Left forelimb (tissue), 1 donor: Measurements from ENCODE around the gene RIPOR1.
"Not testable (repeated sequence)": the region's sequence is repeated elsewhere in the genome, so short reads cannot be mapped to it uniquely, and the experiment has no call there.

Source experiments
- DNase-seq: peaks from one replicate; pipeline ENCODE4 v3.0.0-alpha.2; 2018; ENCODE audit warnings: low spot score

Gene RIPOR1

DNA sequence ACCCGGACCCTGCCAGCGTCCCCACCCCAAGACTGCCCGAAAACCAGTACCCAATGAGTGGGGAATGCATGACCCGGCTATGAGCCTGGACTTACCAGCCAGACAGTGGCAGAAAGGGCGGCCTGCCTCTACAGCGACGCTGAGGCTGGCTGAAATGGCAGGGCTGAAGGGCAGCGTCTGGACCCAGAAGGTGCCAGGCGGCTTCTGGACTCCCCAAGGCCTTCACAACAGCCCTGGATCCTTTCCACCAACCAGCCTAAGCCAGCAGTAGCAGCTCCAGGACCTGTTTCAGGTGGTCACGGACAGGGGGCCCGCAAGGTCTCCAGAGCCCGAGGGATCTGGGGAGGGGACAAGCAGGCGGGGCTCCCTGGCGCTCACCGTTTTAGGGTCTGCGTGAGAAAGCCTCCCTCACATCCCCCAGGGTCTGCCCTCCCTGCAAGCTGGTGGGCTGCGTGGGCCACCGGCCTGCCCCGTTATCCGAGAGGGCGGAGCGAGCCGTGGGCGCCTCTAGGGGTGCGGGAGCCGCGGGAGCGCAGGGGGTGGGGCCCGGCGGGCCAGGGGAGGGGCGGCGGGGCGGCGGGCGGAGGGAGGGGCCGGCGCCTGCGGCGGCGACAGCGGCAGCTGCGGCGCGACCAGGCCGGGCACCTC is at the start of gene RIPOR1:
Gene RIPOR1 (plus strand): TSS at position 608 of the 648 bp plus-strand sequence. CDS start 9,618 bp downstream, outside the sequence.
- DNase-seq = no peak

DNA sequence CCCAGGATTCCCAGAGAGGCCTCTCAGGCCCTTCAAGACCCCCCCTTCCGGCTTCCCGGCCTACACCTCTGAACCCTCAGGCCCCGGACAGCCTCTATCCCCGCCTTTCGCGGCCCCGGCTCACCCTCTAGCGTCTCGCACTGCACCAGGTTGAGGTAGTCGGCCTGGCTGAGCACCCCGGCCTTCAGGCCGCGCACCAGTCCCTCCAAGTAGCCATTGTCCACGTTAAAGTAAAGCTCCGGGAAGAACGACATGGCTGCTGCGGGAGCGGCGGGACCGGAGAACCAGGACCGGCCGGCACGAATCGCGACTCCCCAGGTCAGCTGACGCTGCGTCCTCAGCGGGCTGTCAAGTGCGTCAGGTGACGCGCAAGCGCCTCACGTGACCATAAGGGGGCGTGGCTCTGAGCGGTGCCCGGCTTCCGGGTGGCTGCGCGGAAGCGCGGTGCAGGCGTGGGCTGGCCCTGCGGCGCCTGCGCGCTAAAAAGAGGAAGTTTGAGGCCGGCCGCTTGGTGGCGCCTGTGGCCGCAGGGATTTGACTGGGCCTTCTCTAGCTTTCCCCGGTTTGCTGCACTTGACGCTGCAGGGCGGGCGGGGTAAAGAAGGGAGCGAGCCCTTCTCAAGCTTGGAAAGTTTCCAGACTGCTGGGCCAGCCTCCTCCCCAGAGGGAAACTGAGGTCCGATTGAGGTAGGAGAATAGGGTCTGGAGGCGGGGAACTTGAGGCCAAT is 47.6 kb upstream of the RIPOR1 start, which contains the start of gene ATP6V0D1:
Gene ATP6V0D1 (minus strand): TSS at position 325 of the 728 bp plus-strand sequence. CDS start 71 bp downstream, at position 254.
- DNase-seq = peak; percentile 100

DNA sequence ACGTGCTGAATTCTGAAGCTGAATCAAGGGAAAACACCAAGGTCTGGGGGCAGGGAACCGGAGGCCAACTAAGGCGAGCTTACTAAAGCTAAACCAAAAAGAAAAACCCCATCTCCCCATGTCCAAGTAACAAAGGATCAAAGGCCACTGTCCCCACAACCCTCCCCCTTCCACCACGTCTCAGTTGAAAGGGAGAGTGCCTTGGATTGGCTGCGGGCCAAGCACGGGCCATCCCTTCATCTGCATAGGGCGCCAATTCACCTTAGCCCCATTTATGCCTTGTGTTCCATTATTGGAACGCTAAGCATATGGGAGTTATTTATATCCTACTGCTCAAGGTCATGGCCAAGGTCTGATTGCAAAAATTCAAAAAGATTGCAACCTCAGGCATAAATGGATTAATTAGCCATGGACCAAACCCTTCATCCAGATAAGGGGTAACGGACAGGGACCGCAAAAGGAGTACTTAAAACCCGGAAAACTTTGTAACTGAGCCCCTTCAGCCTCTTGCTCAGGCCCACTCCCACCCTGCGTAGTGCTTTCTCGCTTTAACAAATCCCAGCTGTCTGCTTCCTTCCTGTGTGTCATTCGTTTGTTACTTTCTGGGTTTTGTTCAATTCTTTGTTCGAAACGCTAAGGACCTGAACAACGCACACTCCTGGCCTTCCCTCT is 46.9 kb upstream of the RIPOR1 start:
- no peak for DNase-seq

GRCh38 chr16:67482233-67482924 is 46.2 kb upstream of the RIPOR1 start:
- no peak for DNase-seq

GRCh38 chr16:67483150-67483549 is 45.5 kb upstream of the RIPOR1 start, which contains the start of gene AGRP:
Gene AGRP (minus strand): TSS chr16:67483547. CDS start chr16:67483398, 149 bp downstream.
- DNase-seq = no peak

DNA sequence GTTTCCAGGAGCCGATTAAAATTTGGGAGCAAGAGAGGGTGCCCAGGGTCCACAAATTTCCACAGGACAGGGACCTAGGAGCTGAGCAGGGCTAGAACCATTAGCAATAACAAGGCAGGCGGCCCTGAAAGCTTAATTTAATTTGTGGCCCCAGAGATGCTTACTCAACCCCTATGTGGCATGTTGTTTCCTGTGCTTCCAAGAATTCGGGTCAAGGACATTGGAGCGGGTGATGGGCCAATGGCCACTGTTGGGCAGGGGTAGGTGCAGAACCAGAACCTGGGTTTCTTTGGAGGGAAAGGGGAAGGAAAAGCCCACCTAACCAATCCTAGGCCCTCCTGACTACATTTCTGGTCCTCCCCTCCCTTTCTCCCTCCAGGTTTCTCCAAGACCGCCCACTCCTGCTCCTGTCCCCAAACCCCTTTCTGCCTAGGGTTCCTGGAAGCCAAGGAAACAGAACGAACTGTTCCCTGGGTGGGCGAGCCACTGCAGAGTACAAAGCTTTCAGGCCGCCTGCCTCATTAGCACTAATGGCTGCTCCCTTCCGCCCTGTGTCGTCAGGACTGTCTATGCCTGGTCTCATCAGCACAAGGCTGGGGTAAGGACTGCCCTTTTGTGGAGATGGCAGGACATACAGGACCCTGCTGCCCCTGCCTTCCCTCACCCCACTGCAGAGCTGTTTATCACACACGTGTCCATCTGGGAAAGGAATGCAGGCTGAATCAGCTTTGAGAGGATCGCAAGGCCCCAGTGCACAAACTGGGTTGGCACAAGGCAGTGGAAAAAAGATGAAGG is 44.7 kb upstream of the RIPOR1 start:
- DNase-seq = no peak

DNA sequence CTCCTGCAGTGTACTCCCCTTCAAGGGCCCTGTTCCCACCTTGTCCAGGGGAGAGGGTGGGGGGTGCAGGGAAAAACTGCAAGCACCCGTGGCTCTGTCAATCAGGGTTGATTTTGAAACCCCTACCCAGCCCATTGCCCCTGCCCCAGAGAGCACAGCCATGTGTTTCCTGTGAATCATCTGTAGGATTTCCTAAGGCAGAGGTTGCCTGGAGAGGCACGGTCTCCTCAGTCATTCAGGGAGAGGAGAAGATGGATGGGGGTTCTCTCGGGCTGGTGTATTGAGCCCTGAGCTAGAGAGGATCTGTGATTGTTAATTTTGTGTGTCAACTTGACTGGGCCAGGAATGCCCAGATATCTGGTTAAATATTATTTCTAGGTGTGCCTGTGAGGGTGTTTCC is 41.8 kb upstream of the RIPOR1 start:
- DNase-seq = no peak

DNA sequence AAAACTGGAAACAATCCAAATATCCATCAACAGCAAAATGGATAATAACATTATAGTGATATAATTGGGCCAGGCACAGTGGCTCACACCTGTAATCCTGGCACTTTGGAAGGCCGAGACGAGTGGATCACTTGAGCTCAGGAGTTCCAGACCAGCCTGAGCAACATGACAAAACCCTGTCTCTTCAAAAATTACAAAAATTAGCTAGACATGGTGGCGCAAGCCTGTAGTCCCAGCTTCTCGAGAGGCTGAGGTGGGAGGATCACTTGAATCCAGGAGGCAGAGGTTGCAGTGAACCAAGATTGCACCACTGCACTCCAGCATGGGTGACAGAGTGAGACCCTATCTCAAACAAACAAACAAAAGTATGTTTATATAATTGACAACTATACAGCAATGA is 41.1 kb upstream of the RIPOR1 start:
- DNase-seq = not testable (repeated sequence)

- DNase-seq = no peak
Measured at GRCh38 chr16:67489401-67490083, 39.1 kb upstream of the RIPOR1 start.

- DNase-seq = no peak
Measured at GRCh38 chr16:67490335-67491096, 38.1 kb upstream of the RIPOR1 start.

- no peak for DNase-seq
Measured at GRCh38 chr16:67499106-67499505, 29.5 kb upstream of the RIPOR1 start.

DNA sequence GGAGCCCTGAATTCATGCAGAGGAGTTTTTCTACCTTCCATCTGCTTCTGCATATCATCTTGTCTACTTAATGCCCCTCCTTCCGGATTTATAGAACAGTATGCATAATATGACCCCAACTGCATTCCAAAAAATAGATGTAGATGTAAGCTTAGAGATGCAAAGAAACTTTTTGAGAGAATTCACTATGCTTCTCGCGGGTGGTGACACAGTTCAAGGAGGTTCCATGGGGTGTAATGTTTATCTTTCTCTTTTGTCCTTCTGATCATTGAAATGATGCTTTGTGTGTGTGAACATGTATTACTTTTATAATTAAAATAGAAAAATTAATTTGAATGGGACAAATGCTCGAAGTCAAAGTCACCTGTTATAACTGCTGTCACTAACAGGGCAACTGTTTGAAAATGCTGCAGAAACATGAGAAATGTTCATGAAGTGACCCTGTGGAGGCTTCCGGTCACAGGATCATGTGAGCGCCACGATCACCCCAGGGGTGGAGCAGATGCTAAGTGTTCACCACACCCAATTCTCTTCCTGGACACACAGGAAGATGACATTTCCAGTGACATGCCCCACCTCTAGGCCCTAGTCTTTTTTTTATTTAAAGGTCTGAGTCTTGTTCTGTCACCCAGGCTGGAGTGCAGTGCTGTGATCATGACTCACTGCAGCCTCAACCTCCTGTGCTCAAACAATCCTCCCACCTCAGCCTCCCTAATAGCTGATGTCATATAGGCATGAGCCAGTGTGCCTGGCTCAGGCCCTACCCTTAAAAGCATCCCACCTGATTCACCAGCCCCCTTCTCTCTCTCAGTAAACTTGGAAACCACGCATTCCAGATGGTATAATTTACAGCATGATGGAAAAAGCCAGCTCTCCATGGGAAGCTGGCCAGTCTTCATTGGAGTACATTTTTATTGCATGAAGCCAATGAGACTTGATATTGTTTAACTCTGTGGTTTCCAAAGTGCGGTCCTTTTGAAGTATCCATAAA is 24.3 kb upstream of the RIPOR1 start:
- no peak for DNase-seq

GRCh38 chr16:67506468-67506867 is 22.2 kb upstream of the RIPOR1 start:
- DNase-seq = no peak

DNA sequence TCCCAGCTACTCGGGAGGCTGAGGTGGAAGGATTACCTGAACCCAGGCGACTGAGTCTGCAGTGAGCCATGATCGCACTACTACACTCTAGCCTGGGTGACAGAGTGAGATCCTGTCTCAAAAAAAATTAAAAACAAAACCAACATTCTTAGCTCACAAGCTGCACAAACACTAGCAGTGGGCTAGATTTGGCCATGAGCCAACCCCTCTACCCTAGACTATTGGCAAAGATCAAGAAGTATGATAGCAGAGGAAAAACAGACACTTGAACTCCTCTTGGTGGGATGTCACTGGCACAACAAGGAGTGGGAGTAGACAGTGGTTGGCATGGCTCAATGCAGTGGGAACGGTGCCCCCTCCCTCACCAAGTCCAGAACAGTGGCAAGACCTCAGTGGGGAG is 19.6 kb upstream of the RIPOR1 start:
- DNase-seq = no peak

DNA sequence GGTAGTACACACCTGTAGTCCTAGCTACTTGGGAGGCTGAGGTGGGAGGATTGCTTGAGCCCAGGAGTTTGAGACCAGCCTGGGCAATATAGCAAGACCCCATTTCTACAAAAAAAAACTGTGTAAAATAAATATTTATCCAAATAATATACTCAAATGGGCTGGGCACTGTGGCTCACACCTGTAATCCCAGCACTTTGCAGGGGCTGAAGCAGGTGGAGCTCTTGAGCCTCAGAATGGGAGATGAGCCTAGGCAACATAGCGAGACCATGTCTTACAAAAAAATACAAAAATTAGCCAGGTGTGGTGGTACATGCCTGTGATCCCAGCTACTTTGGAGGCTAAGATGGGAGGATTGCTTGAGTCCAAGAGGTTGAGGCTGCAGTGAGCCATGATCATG is 14.7 kb upstream of the RIPOR1 start:
- not testable (repeated sequence) for DNase-seq

DNA sequence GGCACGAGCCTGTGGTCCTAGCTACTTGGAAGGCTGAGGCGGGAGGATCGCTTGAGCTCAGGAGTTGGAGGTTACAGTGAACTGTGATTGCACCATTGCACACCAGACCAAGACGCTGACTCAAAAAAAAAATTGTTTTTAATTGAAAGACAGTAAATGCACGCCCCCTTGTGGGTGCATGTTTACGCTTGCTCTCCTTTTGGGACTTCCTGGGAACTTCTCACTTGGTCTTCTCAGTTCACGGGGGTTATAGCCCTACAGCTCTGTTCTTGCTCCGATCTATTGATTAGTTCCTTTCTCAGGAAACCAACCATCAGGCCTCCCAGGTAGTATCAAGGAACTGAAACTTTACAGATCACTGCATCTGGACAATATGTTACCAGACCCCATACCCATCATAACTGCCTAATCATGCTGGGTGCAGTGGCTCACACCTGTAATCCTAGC is 14.2 kb upstream of the RIPOR1 start:
- no peak for DNase-seq

DNA sequence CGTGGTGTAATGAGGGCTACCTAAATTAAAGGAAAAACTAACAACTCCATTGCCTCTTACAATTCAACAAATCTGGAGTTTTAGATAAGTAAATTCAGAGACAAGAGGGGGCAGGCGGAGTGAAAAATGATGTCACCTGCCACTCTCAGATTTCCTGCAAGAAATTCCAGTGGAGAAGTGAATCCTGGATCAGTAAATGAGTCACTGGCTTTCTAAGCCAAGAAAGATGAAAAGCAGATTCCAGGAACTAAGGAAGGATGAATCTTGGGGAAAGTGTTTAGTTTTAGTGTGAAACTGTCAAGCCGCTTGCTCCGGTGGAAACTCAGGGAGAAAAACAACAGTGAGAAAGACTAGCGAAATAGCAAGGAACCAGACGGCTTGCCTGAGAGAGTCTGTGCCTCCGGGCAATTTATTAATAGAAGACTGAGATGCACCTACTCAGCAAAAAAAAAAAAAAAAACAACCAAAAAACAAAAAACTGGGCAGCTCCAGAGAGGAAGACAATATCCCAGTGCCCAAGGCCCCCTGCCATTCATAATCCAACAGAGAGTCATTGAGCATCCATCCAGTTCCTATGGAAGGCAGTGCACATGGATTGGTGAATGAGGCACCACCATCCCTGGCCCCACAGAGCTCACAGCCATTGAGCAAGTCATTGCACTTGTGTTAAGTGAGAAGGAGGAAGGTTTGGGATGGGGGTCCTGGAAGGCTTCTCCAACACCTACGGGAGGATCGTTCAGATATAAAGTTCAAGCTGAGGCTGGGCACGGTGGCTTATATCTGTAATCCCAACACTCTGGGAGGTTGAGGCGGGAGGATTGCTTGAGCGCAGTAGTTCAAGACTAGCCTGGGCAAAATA is 12.1 kb upstream of the RIPOR1 start:
- DNase-seq = no peak

DNA sequence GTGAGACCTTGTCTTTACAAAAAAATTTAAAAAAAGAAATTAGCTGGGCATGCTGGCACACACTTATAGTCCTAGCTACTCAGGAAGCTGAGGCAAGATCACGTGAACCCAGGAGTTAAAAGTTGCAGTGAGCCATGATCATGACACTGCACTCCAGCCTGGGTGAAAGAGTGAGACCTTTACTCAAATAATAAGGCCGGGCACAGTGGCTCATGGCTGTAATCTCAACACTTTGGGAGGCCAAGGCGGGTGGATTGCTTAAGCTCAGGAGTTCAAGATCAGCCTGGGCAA is 11.5 kb upstream of the RIPOR1 start:
- no peak for DNase-seq
